HG03095 (cell line): ENCODE results near the gene DISP1.

Source experiments
- ATAC-seq: cut with Tn5 transposase; IDR thresholded peaks from one replicate; pipeline ENCODE4 v1.9.1; 2021; ENCODE audit warnings: moderate library complexity; ENCODE audit not compliant: unreplicated experiment

The DISP1 gene

GRCh38 chr1:222814536-222815439 lies at the start of gene DISP1:
Gene DISP1 (plus strand): TSS chr1:222815039. CDS start chr1:222942824, 127,785 bp downstream.
- peak; percentile 90 for ATAC-seq

GRCh38 chr1:222767152-222767571 lies 47.7 kb upstream of the DISP1 start:
- no peak for ATAC-seq

GRCh38 chr1:222768592-222768991 lies 46.2 kb upstream of the DISP1 start:
- no peak for ATAC-seq

GRCh38 chr1:222769181-222769580 lies 45.7 kb upstream of the DISP1 start:
- no peak for ATAC-seq

- ATAC-seq = no peak
Observed at GRCh38 chr1:222769971-222770620, 44.7 kb upstream of the DISP1 start.

- ATAC-seq = peak; percentile 81
Observed at GRCh38 chr1:222772996-222773379, 41.9 kb upstream of the DISP1 start.

- ATAC-seq = no peak
Observed at GRCh38 chr1:222777463-222777862, 37.4 kb upstream of the DISP1 start.

GRCh38 chr1:222777977-222778376 lies 36.9 kb upstream of the DISP1 start:
- ATAC-seq = no peak

GRCh38 chr1:222781251-222781650 lies 33.6 kb upstream of the DISP1 start:
- ATAC-seq = no peak

- no peak for ATAC-seq
Observed at GRCh38 chr1:222783051-222783450, 31.8 kb upstream of the DISP1 start.

GRCh38 chr1:222784371-222784770 lies 30.5 kb upstream of the DISP1 start:
- no peak for ATAC-seq

- ATAC-seq = no peak
Observed at GRCh38 chr1:222784916-222785315, 29.9 kb upstream of the DISP1 start.

GRCh38 chr1:222785529-222785928 lies 29.3 kb upstream of the DISP1 start:
- ATAC-seq = no peak

GRCh38 chr1:222786121-222786520 lies 28.7 kb upstream of the DISP1 start:
- no peak for ATAC-seq

- no peak for ATAC-seq
Observed at GRCh38 chr1:222787729-222788128, 27.1 kb upstream of the DISP1 start.

GRCh38 chr1:222788402-222789156 lies 26.3 kb upstream of the DISP1 start:
- ATAC-seq = peak; percentile 61

GRCh38 chr1:222790115-222790514 lies 24.7 kb upstream of the DISP1 start:
- no peak for ATAC-seq

- ATAC-seq = no peak
Observed at GRCh38 chr1:222790520-222790919, 24.3 kb upstream of the DISP1 start.

GRCh38 chr1:222791006-222791710 lies 23.7 kb upstream of the DISP1 start:
- no peak for ATAC-seq

GRCh38 chr1:222792744-222793143 lies 22.1 kb upstream of the DISP1 start:
- ATAC-seq = no peak
